ES-I3 (cell line): Measurements from ENCODE around the gene TENM4.

ENCODE experiments used
- H3K36me3 ChIP-seq: 2 replicates; pipeline ENCODE4 v1.6.1; 2013; ENCODE audit warnings: mild to moderate bottlenecking, low read length, control low read depth, moderate library complexity; ENCODE audit not compliant: insufficient read depth
- H3K4me1 ChIP-seq: 2 replicates; pipeline ENCODE4 v1.6.1; 2013; ENCODE audit warnings: mild to moderate bottlenecking, control low read depth, low read length; ENCODE audit not compliant: insufficient read depth
- H3K9ac ChIP-seq: 2 replicates; pipeline ENCODE4 v1.6.1; 2013; ENCODE audit warnings: low read depth, mild to moderate bottlenecking, low read length, moderate library complexity
- H3K9me3 ChIP-seq: 2 replicates; pipeline ENCODE4 v1.6.1; 2013; ENCODE audit warnings: mild to moderate bottlenecking, low read length, moderate library complexity; ENCODE audit not compliant: control insufficient read depth, insufficient read depth

TENM4 gene

GRCh38 chr11:79185351-79185750 is 255.5 kb downstream of the TENM4 start:
- Histone ChIP-seq H3K9ac (no peak overlapping the region), H3K4me1 (no peaks in the 10 kb centered on the region), H3K9me3 (no peaks in the 10 kb centered on the region; the same call in 1 of the 2 replicates), H3K36me3 (no peaks in the 10 kb centered on the region)

- Histone ChIP-seq H3K9ac (no peak overlapping the region), H3K36me3 (no peaks in the 10 kb centered on the region), H3K4me1 (no peaks in the 10 kb centered on the region), H3K9me3 (no peaks in the 10 kb centered on the region)
Measured at GRCh38 chr11:79184285-79184684, 256.5 kb downstream of the TENM4 start.

GRCh38 chr11:79182794-79183193 is 258.0 kb downstream of the TENM4 start:
- no peaks in the 10 kb centered on the region for H3K36me3 ChIP-seq

GRCh38 chr11:79179087-79179486 is 261.7 kb downstream of the TENM4 start:
- no peaks in the 10 kb centered on the region for H3K4me1 ChIP-seq
- H3K9ac ChIP-seq: no peak overlapping the region
- H3K9me3 ChIP-seq: no peaks in the 10 kb centered on the region
- H3K36me3 ChIP-seq: no peaks in the 10 kb centered on the region

More at GRCh38 chr11:79182794-79183193, 258.0 kb downstream of the TENM4 start:
- no peaks in the 10 kb centered on the region for H3K4me1 ChIP-seq
- H3K9me3 ChIP-seq: no peaks in the 10 kb centered on the region
- no peak overlapping the region for H3K9ac ChIP-seq

- no peaks in the 10 kb centered on the region for H3K36me3 ChIP-seq
- H3K9me3 ChIP-seq: no peaks in the 10 kb centered on the region
- H3K9ac ChIP-seq: no peak overlapping the region
- 0 out of 2 replicates have a peak, but pooled peaks cover 6% of the 10 kb centered on the region for H3K4me1 ChIP-seq
Measured at GRCh38 chr11:79174045-79175008, 266.5 kb downstream of the TENM4 start.

- Histone ChIP-seq H3K4me1 (0 out of 2 replicates have a peak, but pooled peaks cover 6% of the 10 kb centered on the region), H3K9ac (no peak overlapping the region), H3K9me3 (no peaks in the 10 kb centered on the region), H3K36me3 (no peaks in the 10 kb centered on the region)
Measured at GRCh38 chr11:79173615-79174014, 267.2 kb downstream of the TENM4 start.

- no peaks in the 10 kb centered on the region for H3K36me3 ChIP-seq
- no peak overlapping the region for H3K9ac ChIP-seq
- H3K9me3 ChIP-seq: no peaks in the 10 kb centered on the region
- H3K4me1 ChIP-seq: 0 out of 2 replicates have a peak, but pooled peaks cover 6% of the 10 kb centered on the region
Measured at GRCh38 chr11:79170321-79170720, 270.5 kb downstream of the TENM4 start.

GRCh38 chr11:79168530-79169110 is 272.2 kb downstream of the TENM4 start:
- H3K36me3 ChIP-seq: no peaks in the 10 kb centered on the region
- H3K9ac ChIP-seq: no peak overlapping the region
- H3K9me3 ChIP-seq: no peaks in the 10 kb centered on the region
- 0 out of 2 replicates have a peak, but pooled peaks cover 3% of the 10 kb centered on the region for H3K4me1 ChIP-seq

- Histone ChIP-seq H3K9ac (no peak overlapping the region), H3K4me1 (no peaks in the 10 kb centered on the region), H3K9me3 (no peaks in the 10 kb centered on the region)
Measured at GRCh38 chr11:79167510-79168188, 273.2 kb downstream of the TENM4 start.

GRCh38 chr11:79165908-79166307 is 274.9 kb downstream of the TENM4 start:
- no peaks in the 10 kb centered on the region for H3K4me1 ChIP-seq
- no peaks in the 10 kb centered on the region for H3K36me3 ChIP-seq
- H3K9ac ChIP-seq: no peak overlapping the region
- H3K9me3 ChIP-seq: no peaks in the 10 kb centered on the region

More at GRCh38 chr11:79167510-79168188, 273.2 kb downstream of the TENM4 start:
- no peaks in the 10 kb centered on the region for H3K36me3 ChIP-seq

- Histone ChIP-seq H3K9me3 (no peaks in the 10 kb centered on the region), H3K9ac (no peak overlapping the region), H3K36me3 (no peaks in the 10 kb centered on the region), H3K4me1 (no peaks in the 10 kb centered on the region)
Measured at GRCh38 chr11:79160791-79161403, 279.9 kb downstream of the TENM4 start.

- H3K36me3 ChIP-seq: no peaks in the 10 kb centered on the region
- H3K9me3 ChIP-seq: no peaks in the 10 kb centered on the region
- no peak overlapping the region for H3K9ac ChIP-seq
- H3K4me1 ChIP-seq: no peaks in the 10 kb centered on the region
Measured at GRCh38 chr11:79159657-79160450, 281.0 kb downstream of the TENM4 start.

- Histone ChIP-seq H3K9ac (no peak overlapping the region), H3K9me3 (no peaks in the 10 kb centered on the region), H3K36me3 (no peaks in the 10 kb centered on the region), H3K4me1 (no peaks in the 10 kb centered on the region)
Measured at GRCh38 chr11:79157738-79158137, 283.1 kb downstream of the TENM4 start.
